Activated T-cell treated with anti-CD3 and anti-CD28 coated beads, Interleukin-2, amount 50 U/mL, for 4 hours (primary cell): ENCODE measurements around the gene FTO. TPM values are rescaled to one million over a fixed set of nuclear protein-coding genes. Genes with fewer than 3 reads are reported as not detected.

Experiments
- ATAC-seq, 2 donors: fragments of 200-7000 bp; cut with Tn5 transposase; one replicate each; pipeline ENCODE4 v1.10.0; 2021
- DNase-seq: peaks from one replicate; pipeline ENCODE4 v3.0.0-alpha.2; 2020
- H3K27me3 Mint-ChIP-seq: one replicate; pipeline ENCODE4 v1.8.0; 2021; ENCODE audit warnings: low read depth, mixed read lengths
- H3K36me3 Mint-ChIP-seq: one replicate; pipeline ENCODE4 v1.8.0; 2022; ENCODE audit warnings: mixed read lengths; ENCODE audit not compliant: insufficient read depth
- H3K4me1 Mint-ChIP-seq: one replicate; pipeline ENCODE4 v1.8.0; 2021; ENCODE audit warnings: low read depth, mixed read lengths
- H3K4me3 Mint-ChIP-seq: one replicate; pipeline ENCODE4 v1.8.0; 2021; ENCODE audit warnings: mild to moderate bottlenecking, moderate library complexity, mixed read lengths
- H3K9me3 Mint-ChIP-seq: one replicate; pipeline ENCODE4 v1.8.0; 2021; ENCODE audit warnings: mixed read lengths
- total RNA-seq, 3 donors: library from RNA; stranded (reverse); gene quantifications; one replicate each; pipeline ENCODE4 v1.2.1, GENCODE V29; 2021

FTO gene
- total RNA-seq, 3 donors from 2014 or later = 41.3 to 47.8 (median 43.1) TPM

GRCh38 chr16:54052271-54052670 lies 348.3 kb downstream of the FTO start:
- DNase-seq (no peak), ATAC-seq (no peak)
- Mint-ChIP-seq H3K27me3 (no peaks in the 10 kb centered on the region), H3K9me3 (no peaks in the 10 kb centered on the region), H3K4me1 (no peaks in the 10 kb centered on the region), H3K4me3 (no peak overlapping the region), H3K36me3 (peaks cover 6% of the 10 kb centered on the region)

- Mint-ChIP-seq H3K4me3 (no peak overlapping the region), H3K9me3 (no peaks in the 10 kb centered on the region), H3K36me3 (peaks cover 10% of the 10 kb centered on the region), H3K4me1 (no peaks in the 10 kb centered on the region), H3K27me3 (no peaks in the 10 kb centered on the region)
- ATAC-seq = no peak
- DNase-seq = no peak
Observed at GRCh38 chr16:54053891-54054820, 350.2 kb downstream of the FTO start.

DNA sequence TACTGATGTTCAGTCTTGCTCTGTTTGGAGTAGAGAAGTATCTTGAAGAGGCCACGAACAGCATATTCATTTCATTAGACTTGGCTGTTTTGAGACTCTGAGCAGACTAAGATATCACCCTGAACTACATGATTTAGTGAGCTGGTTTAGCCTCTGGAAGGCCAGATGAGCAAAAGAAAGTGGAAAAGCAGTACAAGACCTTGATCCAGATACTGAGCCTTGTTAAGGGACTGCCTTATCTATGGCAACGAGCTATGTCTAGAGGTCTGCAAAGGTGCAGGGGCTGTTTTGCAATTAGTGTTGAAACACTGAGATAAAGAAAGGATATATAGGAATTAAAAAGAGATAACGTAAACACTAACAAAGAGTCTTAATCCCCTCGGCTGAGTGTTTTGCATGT lies 351.2 kb downstream of the FTO start:
- no peak for ATAC-seq
- no peak overlapping the region for H3K4me3 Mint-ChIP-seq

DNA sequence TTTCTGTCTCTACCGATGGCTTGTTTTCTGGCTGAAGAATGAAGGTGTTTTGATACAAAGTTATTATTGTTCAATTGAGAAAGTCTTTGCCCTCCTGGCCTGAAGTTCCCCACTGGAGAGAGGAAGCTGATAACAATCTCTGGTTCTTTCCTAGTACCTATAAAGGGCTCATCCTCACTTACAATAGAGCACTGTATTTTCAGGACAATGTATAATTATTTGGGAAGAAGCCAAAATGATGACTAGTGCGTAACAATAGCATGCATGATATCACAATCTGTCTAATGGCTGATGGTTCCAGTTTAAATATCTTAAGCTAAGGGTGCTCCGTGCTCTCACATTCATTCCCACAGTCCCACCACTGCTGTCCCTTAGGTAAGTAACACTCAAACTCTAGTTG lies 351.9 kb downstream of the FTO start:
- H3K27me3 Mint-ChIP-seq = no peaks in the 10 kb centered on the region
- H3K4me3 Mint-ChIP-seq = no peak overlapping the region
- ATAC-seq (no peak), DNase-seq (no peak)
- peaks cover 10% of the 10 kb centered on the region for H3K36me3 Mint-ChIP-seq
- no peaks in the 10 kb centered on the region for H3K9me3 Mint-ChIP-seq
- H3K4me1 Mint-ChIP-seq = no peaks in the 10 kb centered on the region

More for the DNA sequence above, 351.2 kb downstream of the FTO start:
- Mint-ChIP-seq H3K4me1 (no peaks in the 10 kb centered on the region), H3K9me3 (no peaks in the 10 kb centered on the region), H3K36me3 (peaks cover 10% of the 10 kb centered on the region), H3K27me3 (no peaks in the 10 kb centered on the region)
- no peak for DNase-seq

DNA sequence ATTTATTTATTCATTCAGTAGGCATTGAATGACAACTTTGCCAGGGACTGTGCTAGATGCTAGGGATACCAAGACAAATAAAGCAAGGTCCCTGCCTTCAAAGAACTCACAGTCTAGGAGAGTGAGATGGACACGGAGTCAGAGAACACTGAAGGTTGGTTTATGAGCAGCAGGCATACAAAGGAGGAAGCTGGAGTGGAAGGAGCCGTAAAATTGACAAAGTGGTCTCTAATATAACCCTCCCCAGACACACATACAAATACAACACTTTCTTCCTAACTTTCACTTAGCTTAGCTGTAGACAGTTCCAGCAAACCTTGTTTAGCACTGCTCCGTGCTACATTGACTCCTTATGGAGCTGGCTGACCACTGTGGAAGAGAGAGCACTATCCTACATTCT lies 353.0 kb downstream of the FTO start:
- no peak for DNase-seq
- no peaks in the 10 kb centered on the region for H3K9me3 Mint-ChIP-seq
- no peak overlapping the region for H3K4me3 Mint-ChIP-seq
- H3K4me1 Mint-ChIP-seq = no peaks in the 10 kb centered on the region
- peaks cover 9% of the 10 kb centered on the region for H3K36me3 Mint-ChIP-seq
- H3K27me3 Mint-ChIP-seq = no peaks in the 10 kb centered on the region
- ATAC-seq = no peak

- Mint-ChIP-seq H3K36me3 (peaks cover 10% of the 10 kb centered on the region), H3K9me3 (no peaks in the 10 kb centered on the region)
- ATAC-seq = no peak
Observed at GRCh38 chr16:54059319-54059718, 355.4 kb downstream of the FTO start.

DNA sequence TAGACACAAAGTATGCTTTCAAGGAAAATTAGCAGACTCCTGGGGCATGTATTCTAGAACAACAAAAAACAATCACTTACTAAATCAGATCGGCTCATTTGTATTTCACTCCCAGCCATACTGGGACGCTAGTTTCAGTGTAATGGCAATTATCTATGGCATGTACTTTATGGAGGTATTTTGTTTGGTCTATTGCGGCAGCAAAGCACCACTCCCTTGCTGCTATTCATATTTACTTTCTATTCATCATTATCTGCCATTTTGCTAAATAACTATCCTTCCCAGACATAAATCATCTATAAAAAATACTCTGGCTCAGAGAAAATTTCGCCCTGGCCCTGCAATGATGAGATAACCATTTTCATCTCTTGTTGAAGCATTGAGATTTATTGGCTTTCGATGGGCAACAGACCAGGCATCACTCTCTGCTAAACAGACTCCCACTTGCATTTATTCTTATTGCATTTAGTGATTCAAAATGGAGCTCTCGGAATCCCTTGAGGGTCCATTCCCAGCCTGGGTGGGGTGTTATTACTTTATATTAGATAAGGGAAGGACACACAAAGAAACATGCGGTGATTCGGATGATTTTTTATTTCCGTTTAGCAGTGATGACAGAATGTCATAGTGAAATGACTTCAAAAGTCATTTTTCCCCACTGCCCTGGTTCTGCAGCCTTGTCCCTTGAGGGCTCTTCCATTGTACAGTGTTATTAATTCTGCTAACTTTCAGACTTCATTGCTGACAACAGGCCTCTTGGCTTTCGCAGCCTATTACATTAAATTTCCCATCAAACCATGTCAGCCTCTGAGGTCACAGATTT lies 356.9 kb downstream of the FTO start:
- no peak for ATAC-seq
- H3K4me3 Mint-ChIP-seq = no peak overlapping the region
- no peak for DNase-seq
- H3K9me3 Mint-ChIP-seq = no peaks in the 10 kb centered on the region
- H3K36me3 Mint-ChIP-seq = peaks cover 10% of the 10 kb centered on the region
- no peaks in the 10 kb centered on the region for H3K4me1 Mint-ChIP-seq
- no peaks in the 10 kb centered on the region for H3K27me3 Mint-ChIP-seq

More at GRCh38 chr16:54059319-54059718, 355.4 kb downstream of the FTO start:
- Mint-ChIP-seq H3K27me3 (no peaks in the 10 kb centered on the region), H3K4me3 (no peak overlapping the region), H3K4me1 (no peaks in the 10 kb centered on the region)
- no peak for DNase-seq

- Mint-ChIP-seq H3K27me3 (no peaks in the 10 kb centered on the region), H3K36me3 (peaks cover 9% of the 10 kb centered on the region), H3K4me1 (no peaks in the 10 kb centered on the region), H3K9me3 (no peaks in the 10 kb centered on the region), H3K4me3 (no peak overlapping the region)
- ATAC-seq = no peak
- no peak for DNase-seq
Observed at GRCh38 chr16:54061454-54061853, 357.5 kb downstream of the FTO start.

DNA sequence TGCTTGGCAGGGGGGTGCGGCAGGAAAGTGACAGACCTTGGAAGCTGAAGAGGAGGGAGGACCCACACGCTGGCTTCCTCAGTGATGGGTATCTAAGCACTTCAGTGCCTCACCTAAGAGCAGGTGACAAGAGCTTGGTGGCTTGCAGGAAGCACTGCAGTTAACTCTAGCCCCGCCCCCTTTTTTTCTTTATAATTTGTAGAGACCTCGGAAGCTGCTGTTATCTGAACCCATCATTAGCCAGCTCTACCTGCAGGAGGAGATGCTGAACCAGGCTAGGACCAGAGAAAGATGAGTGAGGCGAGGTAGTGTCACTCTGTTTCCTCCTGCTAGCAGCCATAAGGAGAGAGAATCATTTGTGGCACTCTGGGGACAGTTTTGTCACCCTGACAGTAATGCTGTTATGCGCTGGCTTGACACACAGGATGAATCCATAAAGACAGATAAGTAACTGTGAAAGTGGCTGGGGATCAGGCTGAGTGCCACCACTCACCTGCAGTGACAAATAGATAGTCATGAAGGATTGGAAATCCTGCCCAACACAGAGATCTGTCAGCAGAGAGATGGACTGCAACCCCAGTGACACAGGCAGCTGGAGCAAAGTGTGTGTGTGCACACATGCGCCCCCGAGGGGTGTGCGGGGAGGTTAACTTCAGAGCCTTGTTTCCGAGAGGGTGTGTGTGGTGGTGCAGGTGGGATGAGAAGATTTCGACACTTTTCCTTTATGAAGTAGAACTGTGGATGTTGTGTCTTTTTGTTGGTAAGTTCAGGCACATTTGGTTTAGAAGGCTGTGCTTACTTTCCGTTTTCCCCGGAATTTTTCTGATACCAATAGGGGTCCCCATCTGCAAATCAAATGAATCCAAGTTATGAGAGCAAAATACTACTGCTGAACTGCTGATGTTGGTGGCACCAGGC lies 358.7 kb downstream of the FTO start:
- Mint-ChIP-seq H3K27me3 (no peaks in the 10 kb centered on the region), H3K36me3 (peaks cover 7% of the 10 kb centered on the region), H3K4me3 (no peak overlapping the region), H3K9me3 (no peaks in the 10 kb centered on the region), H3K4me1 (no peaks in the 10 kb centered on the region)
- DNase-seq (no peak), ATAC-seq (no peak)

GRCh38 chr16:54063279-54063773 lies 359.4 kb downstream of the FTO start:
- H3K4me1 Mint-ChIP-seq = no peaks in the 10 kb centered on the region
- H3K4me3 Mint-ChIP-seq = no peak overlapping the region
- ATAC-seq (no peak), DNase-seq (no peak)
- peaks cover 7% of the 10 kb centered on the region for H3K36me3 Mint-ChIP-seq
- H3K27me3 Mint-ChIP-seq = no peaks in the 10 kb centered on the region
- H3K9me3 Mint-ChIP-seq = no peaks in the 10 kb centered on the region

- Mint-ChIP-seq H3K4me3 (no peak overlapping the region), H3K4me1 (no peaks in the 10 kb centered on the region), H3K9me3 (no peaks in the 10 kb centered on the region), H3K36me3 (peaks cover 17% of the 10 kb centered on the region), H3K27me3 (no peaks in the 10 kb centered on the region)
- no peak for ATAC-seq
- no peak for DNase-seq
Observed at GRCh38 chr16:54066451-54067105, 362.6 kb downstream of the FTO start.

- Mint-ChIP-seq H3K4me1 (no peaks in the 10 kb centered on the region), H3K27me3 (no peaks in the 10 kb centered on the region), H3K36me3 (peaks cover 17% of the 10 kb centered on the region), H3K9me3 (no peaks in the 10 kb centered on the region), H3K4me3 (no peak overlapping the region)
- DNase-seq (no peak), ATAC-seq (no peak)
Observed at GRCh38 chr16:54067322-54068065, 363.5 kb downstream of the FTO start.

DNA sequence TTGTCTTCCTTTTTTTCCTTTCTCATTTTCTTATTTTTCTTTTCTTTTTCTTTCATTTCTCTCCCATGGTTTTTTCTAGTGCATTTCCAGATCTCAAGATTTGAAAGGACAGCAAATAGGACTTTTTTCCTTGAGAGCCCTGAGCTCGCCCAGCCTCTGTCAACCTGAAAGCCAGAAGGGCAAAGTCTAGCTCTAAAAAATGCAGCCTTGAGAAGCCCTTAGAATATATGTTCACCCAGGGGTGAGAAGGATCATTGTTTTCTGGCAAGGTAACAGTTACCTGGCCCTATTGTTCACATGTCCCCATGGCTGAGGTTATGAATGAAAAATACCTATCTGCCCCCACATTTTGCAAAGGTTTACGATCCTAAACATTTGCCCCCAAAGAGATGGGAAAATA lies 364.3 kb downstream of the FTO start:
- ATAC-seq (no peak), DNase-seq (no peak)
- Mint-ChIP-seq H3K4me1 (no peaks in the 10 kb centered on the region), H3K36me3 (peaks cover 16% of the 10 kb centered on the region), H3K4me3 (no peak overlapping the region), H3K9me3 (no peaks in the 10 kb centered on the region), H3K27me3 (no peaks in the 10 kb centered on the region)
